Lower leg skin (tissue), 3 donors: ENCODE measurements around the gene TRMU.

Source experiments
- POLR2A ChIP-seq, 2 donors: fragments of 450-650 bp; IDR thresholded peaks; one replicate each; pipeline ENCODE4 v1.6.1; 2016 to 2017; ENCODE audit warnings: antibody characterized with exemption in 2 of 2, mild to moderate bottlenecking in 1 of 2, moderate library complexity in 1 of 2
- TF ChIP-seq, protein P1 (sequence below), 3 donors: fragments of 450-650 bp; IDR thresholded peaks; one replicate each; pipeline ENCODE4 v1.5.1; 2016; ENCODE audit warnings: antibody characterized with exemption in 3 of 3, mild to moderate bottlenecking in 3 of 3, moderate library complexity in 2 of 3

DNA sequence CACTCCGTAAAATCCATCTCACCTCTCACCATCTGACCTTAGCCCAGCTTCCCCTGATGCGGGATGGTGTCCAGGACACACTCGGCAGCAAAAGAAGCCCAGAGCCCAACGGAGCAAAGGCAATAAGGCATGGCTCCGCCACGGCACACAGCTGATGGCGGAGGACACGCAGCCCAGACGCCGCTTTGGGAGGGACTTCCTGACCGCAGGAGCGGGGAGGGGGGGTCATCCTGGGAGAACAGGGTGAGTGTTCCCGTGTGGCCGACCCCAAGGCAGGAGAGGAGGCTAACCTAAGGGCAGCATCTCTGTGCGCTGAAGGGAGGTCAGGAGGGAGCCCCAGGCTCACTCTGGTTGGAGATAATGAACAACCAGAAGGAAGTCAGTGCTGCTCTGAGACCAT lies 71.3 kb downstream of the TRMU start:
- no peak for TF ChIP-seq POLR2A (IDR thresholded peaks at IDR 0.05)
- TF ChIP-seq, protein P1, sequence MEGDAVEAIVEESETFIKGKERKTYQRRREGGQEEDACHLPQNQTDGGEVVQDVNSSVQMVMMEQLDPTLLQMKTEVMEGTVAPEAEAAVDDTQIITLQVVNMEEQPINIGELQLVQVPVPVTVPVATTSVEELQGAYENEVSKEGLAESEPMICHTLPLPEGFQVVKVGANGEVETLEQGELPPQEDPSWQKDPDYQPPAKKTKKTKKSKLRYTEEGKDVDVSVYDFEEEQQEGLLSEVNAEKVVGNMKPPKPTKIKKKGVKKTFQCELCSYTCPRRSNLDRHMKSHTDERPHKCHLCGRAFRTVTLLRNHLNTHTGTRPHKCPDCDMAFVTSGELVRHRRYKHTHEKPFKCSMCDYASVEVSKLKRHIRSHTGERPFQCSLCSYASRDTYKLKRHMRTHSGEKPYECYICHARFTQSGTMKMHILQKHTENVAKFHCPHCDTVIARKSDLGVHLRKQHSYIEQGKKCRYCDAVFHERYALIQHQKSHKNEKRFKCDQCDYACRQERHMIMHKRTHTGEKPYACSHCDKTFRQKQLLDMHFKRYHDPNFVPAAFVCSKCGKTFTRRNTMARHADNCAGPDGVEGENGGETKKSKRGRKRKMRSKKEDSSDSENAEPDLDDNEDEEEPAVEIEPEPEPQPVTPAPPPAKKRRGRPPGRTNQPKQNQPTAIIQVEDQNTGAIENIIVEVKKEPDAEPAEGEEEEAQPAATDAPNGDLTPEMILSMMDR (IDR thresholded peaks at IDR 0.05): no peak
